ENCODE data around the gene MTHFD2L.

MTHFD2L gene

DNA sequence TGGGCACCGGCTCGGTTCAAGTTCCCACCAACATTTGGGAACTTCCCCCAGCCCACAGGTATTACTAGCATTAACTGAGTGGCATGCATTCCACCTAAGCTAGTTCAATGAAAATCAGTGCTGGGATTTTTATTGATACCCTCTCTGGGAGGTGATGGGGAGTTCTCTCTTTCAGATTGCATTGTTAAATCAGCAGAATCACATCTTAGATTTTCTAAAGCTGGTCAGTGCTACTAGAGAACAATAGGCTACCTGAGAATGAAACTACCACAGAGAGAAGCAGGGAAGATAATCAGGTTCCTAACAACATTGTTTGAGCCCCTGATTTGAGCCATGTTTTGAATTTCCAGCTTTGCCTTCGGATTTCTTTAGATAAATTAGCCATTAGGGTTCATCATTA lies 166.3 kb downstream of the MTHFD2L start:
- DNase-seq (no peak), ATAC-seq (ENCODE audit: insufficient read depth, low read depth) (no peak)
- no peak overlapping the region for H3K27ac ChIP-seq (ENCODE audit: low read length)
- H3K4me1 ChIP-seq (ENCODE audit: insufficient read depth, low read length), result peaks cover 3% of the 10 kb centered on the region; the same call in 1 of the 2 replicates
- no peak overlapping the region for H3K4me3 ChIP-seq (ENCODE audit: low read depth in 1 of 2, low read length in 2 of 2)
- no peak overlapping the region for H2AFZ ChIP-seq (ENCODE audit: low read depth, low read length)
- no peak for TF ChIP-seq EZH2 (IDR thresholded peaks at IDR 0.05; ENCODE audit: borderline replicate concordance, low read depth, low read length, severe bottlenecking)
- TF ChIP-seq, protein P1, sequence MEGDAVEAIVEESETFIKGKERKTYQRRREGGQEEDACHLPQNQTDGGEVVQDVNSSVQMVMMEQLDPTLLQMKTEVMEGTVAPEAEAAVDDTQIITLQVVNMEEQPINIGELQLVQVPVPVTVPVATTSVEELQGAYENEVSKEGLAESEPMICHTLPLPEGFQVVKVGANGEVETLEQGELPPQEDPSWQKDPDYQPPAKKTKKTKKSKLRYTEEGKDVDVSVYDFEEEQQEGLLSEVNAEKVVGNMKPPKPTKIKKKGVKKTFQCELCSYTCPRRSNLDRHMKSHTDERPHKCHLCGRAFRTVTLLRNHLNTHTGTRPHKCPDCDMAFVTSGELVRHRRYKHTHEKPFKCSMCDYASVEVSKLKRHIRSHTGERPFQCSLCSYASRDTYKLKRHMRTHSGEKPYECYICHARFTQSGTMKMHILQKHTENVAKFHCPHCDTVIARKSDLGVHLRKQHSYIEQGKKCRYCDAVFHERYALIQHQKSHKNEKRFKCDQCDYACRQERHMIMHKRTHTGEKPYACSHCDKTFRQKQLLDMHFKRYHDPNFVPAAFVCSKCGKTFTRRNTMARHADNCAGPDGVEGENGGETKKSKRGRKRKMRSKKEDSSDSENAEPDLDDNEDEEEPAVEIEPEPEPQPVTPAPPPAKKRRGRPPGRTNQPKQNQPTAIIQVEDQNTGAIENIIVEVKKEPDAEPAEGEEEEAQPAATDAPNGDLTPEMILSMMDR (IDR thresholded peaks at IDR 0.05; ENCODE audit: borderline replicate concordance, extremely low read depth, low read length, poor library complexity, severe bottlenecking), result no peak
- no peak overlapping the region for H3K4me2 ChIP-seq (ENCODE audit: insufficient read depth, low read length)
- H3K9ac ChIP-seq (ENCODE audit: low read depth, low read length), result no peak overlapping the region
- H3K27me3 ChIP-seq (ENCODE audit: insufficient read depth, low read length, poor library complexity), result peaks cover 3% of the 10 kb centered on the region
- H3K9me3 ChIP-seq (ENCODE audit: insufficient read depth, low read length, severe bottlenecking), result no peaks in the 10 kb centered on the region
- no peaks in the 10 kb centered on the region for H3K36me3 ChIP-seq (ENCODE audit: insufficient read depth, low read length)
- no peaks in the 10 kb centered on the region for H3K79me2 ChIP-seq (ENCODE audit: insufficient read depth, low read length)
- H4K20me1 ChIP-seq (ENCODE audit: insufficient read depth, low read length), result no peaks in the 10 kb centered on the region

DNA sequence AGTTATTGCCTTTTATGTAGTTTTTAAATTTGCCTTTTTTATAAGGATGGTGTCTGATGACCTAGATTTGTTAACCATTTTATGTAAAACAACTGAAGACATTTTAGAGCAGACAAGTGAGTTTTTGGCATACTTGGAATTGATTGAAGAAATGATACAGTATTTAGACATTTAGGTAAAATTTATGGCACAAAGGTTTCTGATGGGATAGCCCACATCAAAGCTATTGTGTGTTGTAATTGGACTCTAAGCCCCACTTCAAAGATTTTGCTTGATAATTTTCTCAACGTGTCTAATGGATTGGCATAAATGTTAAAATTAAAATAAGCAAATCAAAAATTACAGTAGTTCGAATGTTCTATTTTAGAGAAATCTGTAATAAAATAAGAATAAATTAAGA lies 168.0 kb downstream of the MTHFD2L start:
- H3K4me1 ChIP-seq (ENCODE audit: insufficient read depth, low read length), result no peaks in the 10 kb centered on the region

DNA sequence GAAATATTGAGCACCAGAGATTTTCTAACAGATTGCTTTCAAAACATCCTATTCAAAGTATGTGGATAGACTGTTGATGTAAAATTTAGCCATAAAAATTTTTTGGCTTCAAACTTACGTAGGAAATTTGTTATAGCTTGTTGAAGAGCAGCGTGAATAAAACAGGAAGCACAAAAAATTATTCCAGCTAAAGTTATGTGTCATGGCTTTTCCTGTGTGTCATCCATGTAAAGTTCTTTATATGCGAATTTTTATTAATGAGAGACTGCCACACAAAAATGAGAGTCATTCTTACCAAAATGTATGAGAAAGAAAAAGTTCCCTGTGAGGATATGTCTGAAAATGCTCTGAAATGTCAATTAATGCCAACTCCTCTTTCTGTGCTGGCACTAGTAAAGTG lies 169.8 kb downstream of the MTHFD2L start:
- Histone ChIP-seq H3K9me3 (ENCODE audit: insufficient read depth, low read length, severe bottlenecking) (no peaks in the 10 kb centered on the region), H3K27ac (ENCODE audit: low read length) (no peak overlapping the region), H3K4me1 (ENCODE audit: insufficient read depth, low read length) (no peaks in the 10 kb centered on the region), H3K9ac (ENCODE audit: low read depth, low read length) (no peak overlapping the region), H2AFZ (ENCODE audit: low read depth, low read length) (no peak overlapping the region), H4K20me1 (ENCODE audit: insufficient read depth, low read length) (no peaks in the 10 kb centered on the region), H3K79me2 (ENCODE audit: insufficient read depth, low read length) (no peaks in the 10 kb centered on the region), H3K4me2 (ENCODE audit: insufficient read depth, low read length) (no peak overlapping the region), H3K36me3 (ENCODE audit: insufficient read depth, low read length) (no peaks in the 10 kb centered on the region), H3K4me3 (ENCODE audit: low read depth in 1 of 2, low read length in 2 of 2) (no peak overlapping the region), H3K27me3 (ENCODE audit: insufficient read depth, low read length, poor library complexity) (peaks cover 3% of the 10 kb centered on the region)
- DNase-seq (no peak), ATAC-seq (ENCODE audit: insufficient read depth, low read depth) (no peak)
- no peak for TF ChIP-seq EZH2 (IDR thresholded peaks at IDR 0.05; ENCODE audit: borderline replicate concordance, low read depth, low read length, severe bottlenecking)
- TF ChIP-seq, protein P1 (IDR thresholded peaks at IDR 0.05; ENCODE audit: borderline replicate concordance, extremely low read depth, low read length, poor library complexity, severe bottlenecking), result no peak

More for the DNA sequence above, 168.0 kb downstream of the MTHFD2L start:
- TF ChIP-seq, protein P1 (IDR thresholded peaks at IDR 0.05; ENCODE audit: borderline replicate concordance, extremely low read depth, low read length, poor library complexity, severe bottlenecking), result no peak
- TF ChIP-seq EZH2 (IDR thresholded peaks at IDR 0.05; ENCODE audit: borderline replicate concordance, low read depth, low read length, severe bottlenecking), result no peak
- Histone ChIP-seq H2AFZ (ENCODE audit: low read depth, low read length) (no peak overlapping the region), H3K79me2 (ENCODE audit: insufficient read depth, low read length) (no peaks in the 10 kb centered on the region), H3K36me3 (ENCODE audit: insufficient read depth, low read length) (no peaks in the 10 kb centered on the region), H4K20me1 (ENCODE audit: insufficient read depth, low read length) (no peaks in the 10 kb centered on the region), H3K4me2 (ENCODE audit: insufficient read depth, low read length) (no peak overlapping the region), H3K9ac (ENCODE audit: low read depth, low read length) (no peak overlapping the region), H3K4me3 (ENCODE audit: low read depth in 1 of 2, low read length in 2 of 2) (no peak overlapping the region), H3K27me3 (ENCODE audit: insufficient read depth, low read length, poor library complexity) (peaks cover 3% of the 10 kb centered on the region), H3K27ac (ENCODE audit: low read length) (no peak overlapping the region), H3K9me3 (ENCODE audit: insufficient read depth, low read length, severe bottlenecking) (no peaks in the 10 kb centered on the region)
- ATAC-seq (ENCODE audit: insufficient read depth, low read depth), result no peak
- no peak for DNase-seq

DNA sequence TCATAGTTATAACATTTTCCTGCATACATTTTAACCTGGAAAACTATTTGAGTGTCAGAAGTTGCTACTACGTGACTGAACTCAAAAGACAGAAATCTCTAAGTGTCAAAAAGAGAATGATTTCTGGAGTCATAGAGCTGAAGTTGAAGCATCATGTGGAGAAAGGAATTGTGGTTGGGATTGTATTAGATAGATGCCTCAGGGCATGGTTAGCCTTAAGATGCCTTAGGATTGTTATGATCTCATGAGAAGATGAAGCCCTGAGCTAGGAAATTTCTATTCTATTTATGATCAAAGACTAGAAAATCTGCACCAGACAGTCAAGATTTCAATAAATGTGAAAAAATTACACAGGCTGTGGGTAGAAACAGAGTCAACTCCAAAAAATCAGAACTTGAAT lies 170.6 kb downstream of the MTHFD2L start:
- no peaks in the 10 kb centered on the region for H4K20me1 ChIP-seq (ENCODE audit: insufficient read depth, low read length)
- no peaks in the 10 kb centered on the region for H3K4me1 ChIP-seq (ENCODE audit: insufficient read depth, low read length)
- no peaks in the 10 kb centered on the region for H3K36me3 ChIP-seq (ENCODE audit: insufficient read depth, low read length)
- ATAC-seq (ENCODE audit: insufficient read depth, low read depth), result no peak
- no peak overlapping the region for H3K4me3 ChIP-seq (ENCODE audit: low read depth in 1 of 2, low read length in 2 of 2)
- H2AFZ ChIP-seq (ENCODE audit: low read depth, low read length), result no peak overlapping the region
- no peak for DNase-seq
- no peak overlapping the region for H3K4me2 ChIP-seq (ENCODE audit: insufficient read depth, low read length)
- H3K79me2 ChIP-seq (ENCODE audit: insufficient read depth, low read length), result no peaks in the 10 kb centered on the region
- TF ChIP-seq, protein P1 (IDR thresholded peaks at IDR 0.05; ENCODE audit: borderline replicate concordance, extremely low read depth, low read length, poor library complexity, severe bottlenecking), result no peak
- TF ChIP-seq EZH2 (IDR thresholded peaks at IDR 0.05; ENCODE audit: borderline replicate concordance, low read depth, low read length, severe bottlenecking), result no peak
- no peak overlapping the region for H3K9ac ChIP-seq (ENCODE audit: low read depth, low read length)
- H3K27me3 ChIP-seq (ENCODE audit: insufficient read depth, low read length, poor library complexity), result peaks cover 3% of the 10 kb centered on the region
- H3K9me3 ChIP-seq (ENCODE audit: insufficient read depth, low read length, severe bottlenecking), result no peaks in the 10 kb centered on the region
- H3K27ac ChIP-seq (ENCODE audit: low read length), result no peak overlapping the region
